B cell (primary cell): Measurements from ENCODE around the gene UNC13D. TPM values are rescaled to one million over a fixed set of nuclear protein-coding genes. Genes with fewer than 3 reads are reported as not detected.
"Not testable (repeated sequence)": the region's sequence is repeated elsewhere in the genome, so short reads cannot be mapped to it uniquely, and the experiment has no call there.

ENCODE experiments used
- ATAC-seq: fragments of 200-7000 bp; cut with Tn5 transposase; one replicate; pipeline ENCODE4 v1.10.0; 2021; ENCODE audit warnings: low read depth, mild to moderate bottlenecking, moderate number of reproducible peaks, moderate library complexity
- CTCF ChIA-PET: fragments of 350-600 bp; sonication (Branson Sonifier 250); formaldehyde crosslinking; loops from one replicate; lab custom pipeline; 2021; ENCODE audit warnings: antibody characterized with exemption, inconsistent platforms; lab: Charles Lee
- POLR2A ChIA-PET: fragments of 350-600 bp; sonication (Branson Sonifier 250); formaldehyde crosslinking; loops from one replicate; lab custom pipeline; 2021; ENCODE audit warnings: antibody characterized with exemption; lab: Charles Lee
- DNase-seq: peaks from one replicate; pipeline ENCODE4 v3.0.0; 2013
- H2AFZ ChIP-seq: 2 replicates; pipeline ENCODE4 v1.6.1; 2012; ENCODE audit warnings: mild to moderate bottlenecking, low read depth, low read length; ENCODE audit not compliant: insufficient read depth, poor library complexity, severe bottlenecking
- H3K27ac ChIP-seq, 2 donors: 1 replicate in 1 of 2; 2 replicates in 1 of 2; pipeline ENCODE4 v1.5.1; 2012 to 2013; ENCODE audit warnings: low read length in 2 of 2, mild to moderate bottlenecking in 2 of 2, moderate library complexity in 1 of 2
- H3K27me3 ChIP-seq, 4 experiments: fragments of 200-600 bp in 1 of 4; sonication (generic) in 1 of 4; replicated peaks in 1 of 4; 1 replicate in 2 of 4; 2 replicates in 2 of 4; pipeline versions ENCODE4 v1.6.1 to v1.7.0; 2013 to 2016; ENCODE audit warnings: low read length in 3 of 4, mild to moderate bottlenecking in 2 of 4, mixed read lengths in 1 of 4, moderate library complexity in 1 of 4; ENCODE audit not compliant: insufficient read depth in 4 of 4, control insufficient read depth in 3 of 4; ENCODE audit errors: control extremely low read depth in 1 of 4
- H3K36me3 ChIP-seq, 2 experiments: replicated peaks in 1 of 2; 1 replicate in 1 of 2; 2 replicates in 1 of 2; pipeline versions ENCODE4 v1.6.1 to v1.7.1; 2013; ENCODE audit warnings: low read length in 1 of 2; ENCODE audit not compliant: insufficient read depth in 2 of 2, control insufficient read depth in 1 of 2; ENCODE audit errors: control extremely low read depth in 1 of 2, extremely low read depth in 1 of 2
- H3K4me1 ChIP-seq, 2 donors: fragments of 200-600 bp in 1 of 2; sonication (generic) in 1 of 2; 1 replicate in 1 of 2; 2 replicates in 1 of 2; pipeline versions ENCODE4 v1.5.1 to v1.6.1; 2013 to 2017; ENCODE audit warnings: low read length in 2 of 2; ENCODE audit not compliant: control insufficient read depth in 2 of 2, insufficient read depth in 2 of 2
- H3K4me2 ChIP-seq: replicated peaks from 2 replicates; pipeline ENCODE3; 2012; ENCODE audit warnings: mild to moderate bottlenecking, low read depth, low read length; ENCODE audit not compliant: poor library complexity, severe bottlenecking
- H3K4me3 ChIP-seq, 5 experiments: fragments of 200-600 bp in 1 of 5; sonication (generic) in 1 of 5; 1 replicate in 3 of 5; 2 replicates in 2 of 5; pipeline versions ENCODE4 v1.5.1 to v1.7.0; 2011 to 2016; ENCODE audit warnings: low read length in 4 of 5, mild to moderate bottlenecking in 4 of 5, low read depth in 2 of 5, control low read depth in 1 of 5, moderate library complexity in 1 of 5; ENCODE audit not compliant: insufficient read depth in 1 of 5; ENCODE audit errors: control extremely low read depth in 1 of 5, extremely low read depth in 1 of 5
- H3K79me2 ChIP-seq: fragments of 200-600 bp; sonication (generic); one replicate; pipeline ENCODE4 v1.6.0; 2016; ENCODE audit warnings: low read length; ENCODE audit not compliant: control insufficient read depth, insufficient read depth
- H3K9ac ChIP-seq: fragments of 200-600 bp; sonication (generic); 2 replicates; pipeline ENCODE4 v1.6.1; 2017; ENCODE audit warnings: mild to moderate bottlenecking, low read length, moderate library complexity
- H3K9me3 ChIP-seq, 3 donors: one replicate each; pipeline versions ENCODE4 v1.6.1 to v1.7.1; 2013; ENCODE audit warnings: low read length in 2 of 3; ENCODE audit not compliant: control insufficient read depth in 2 of 3, insufficient read depth in 1 of 3; ENCODE audit errors: control extremely low read depth in 1 of 3
- H4K20me1 ChIP-seq: 2 replicates; pipeline ENCODE4 v1.6.0; 2012; ENCODE audit warnings: mild to moderate bottlenecking, low read length; ENCODE audit not compliant: insufficient read depth, control insufficient read depth, poor library complexity, severe bottlenecking
- H3K27ac Mint-ChIP-seq: one replicate; pipeline ENCODE4 v1.8.0; 2021; ENCODE audit warnings: mixed read lengths
- H3K27me3 Mint-ChIP-seq: one replicate; pipeline ENCODE4 v1.8.0; 2021; ENCODE audit warnings: mixed read lengths
- H3K4me1 Mint-ChIP-seq: one replicate; pipeline ENCODE4 v1.8.0; 2021; ENCODE audit warnings: mixed read lengths
- H3K4me3 Mint-ChIP-seq: one replicate; pipeline ENCODE4 v1.8.0; 2021; ENCODE audit warnings: mixed read lengths
- H3K9me3 Mint-ChIP-seq: one replicate; pipeline ENCODE4 v1.8.0; 2022; ENCODE audit warnings: mixed read lengths; ENCODE audit not compliant: insufficient read depth
- EZH2 ChIP-seq: IDR thresholded peaks from 2 replicates; pipeline ENCODE4 v1.6.1; 2012; ENCODE audit warnings: borderline replicate concordance, low read depth, mild to moderate bottlenecking, moderate library complexity, low read length; ENCODE audit not compliant: insufficient read depth, poor library complexity, severe bottlenecking
- WGBS: methylation state at CpG from one replicate; pipeline ENCODE4 v1.1.5; 2013; ENCODE audit warnings: missing lambda C conversion rate; ENCODE audit not compliant: insufficient coverage; 5-methylcytosine and 5-hydroxymethylcytosine counted together
- intact Hi-C: fragments of 100-400 bp; cut with micrococcal nuclease; formaldehyde crosslinking; loops from one replicate; pipeline ENCODE4 v1.10.0; 2022
- polyA plus RNA-seq: library from polyadenylated mRNA; depleted of rRNA; stranded (reverse); fragments of >200 nt; gene quantifications from 2 replicates; pipeline ENCODE4 v1.2.3, GENCODE V29; 2012
- total RNA-seq, 2 donors: library from RNA; stranded (reverse); fragments of 120-200 nt in 1 of 2; gene quantifications; 1 replicate in 1 of 2; 2 replicates in 1 of 2; pipeline versions ENCODE4 v1.2.3 to v1.2.4, GENCODE V29; 2013 to 2022
- TF ChIP-seq, protein P1 (sequence below): fragments of 200-600 bp; IDR thresholded peaks from one replicate; pipeline ENCODE4 v1.8.0; 2022; ENCODE audit warnings: antibody characterized with exemption, mild to moderate bottlenecking

Gene UNC13D
- total and polyA plus RNA-seq, 2 donors (not counting 1 experiment from before 2014, with no cell fraction given): 101 to 107 TPM

DNA sequence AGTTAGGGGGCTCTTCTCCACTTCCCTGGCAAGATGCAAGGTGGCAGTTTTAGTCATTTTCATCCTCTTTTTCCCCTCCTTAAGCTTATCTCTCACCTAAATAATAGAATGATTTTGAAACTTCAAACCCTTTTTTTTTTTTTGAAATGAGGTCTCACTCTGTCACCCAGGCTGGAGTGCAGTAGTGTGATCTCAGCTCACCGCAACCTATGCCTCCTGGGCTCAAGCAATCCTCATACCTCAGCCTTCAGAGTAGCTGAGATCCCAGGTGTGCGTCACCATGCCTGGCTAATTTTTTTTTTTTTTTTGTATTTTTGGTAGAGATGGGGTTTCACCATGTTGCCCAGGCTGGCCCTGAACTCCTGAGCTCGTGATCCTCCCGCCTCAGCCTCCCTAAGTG is 20.7 kb upstream of the UNC13D start:
- ChIA-PET CTCF (interaction anchor here (0.8 to 3.3 kb wide), 7 partner anchors 10 to 140 kb away, joined by 3 to 13 read pairs (median 3); partner anchors contain the start of genes TRIM65 and WBP2), POLR2A (interaction anchor here (0.6 to 1.6 kb wide), 5 partner anchors 10 to 130 kb away, joined by 3 to 12 read pairs (median 5); partner anchors contain the start of gene WBP2)
- H3K27me3 Mint-ChIP-seq, H3K4me3 ChIP-seq, H3K79me2 ChIP-seq, H3K36me3 ChIP-seq, DNase-seq, H3K9me3 ChIP-seq, H4K20me1 ChIP-seq, H3K27me3 ChIP-seq, H3K9me3 Mint-ChIP-seq: not testable (repeated sequence)
- peak overlapping the region; percentile 56 for H2AFZ ChIP-seq
- Mint-ChIP-seq H3K4me1 (peaks cover 22% of the 10 kb centered on the region), H3K4me3 (peak overlapping the region; percentile 64), H3K27ac (peak overlapping the region; percentile 93)
- H3K9ac ChIP-seq: peak overlapping the region; percentile 3
- H3K4me1 ChIP-seq: peaks cover 13 to 19% of the 10 kb centered on the region in 2 donors
- peak overlapping the region; percentile 78 to 82 for H3K27ac ChIP-seq
- ATAC-seq: peak; percentile 11
- peak overlapping the region; percentile 48 for H3K4me2 ChIP-seq
- 86% methylated on average over 2 of the region's 4 CpGs for WGBS
- intact Hi-C loops: loop anchor here (1.0 kb wide), 2 partner anchors 10 to 11 kb away; partner anchors contain the start of gene WBP2

- ATAC-seq: peak; percentile 88
- Mint-ChIP-seq H3K4me3 (peak overlapping the region; percentile 64), H3K27me3 (no peaks in the 10 kb centered on the region), H3K4me1 (peaks cover 23% of the 10 kb centered on the region), H3K27ac (peak overlapping the region; percentile 93), H3K9me3 (no peaks in the 10 kb centered on the region)
- H3K4me3 ChIP-seq: no peak overlapping the region
- H3K27ac ChIP-seq: peak overlapping the region; percentile 78 to 82
- peak; percentile 88 for DNase-seq
- peak overlapping the region; percentile 3 for H3K9ac ChIP-seq
- peak overlapping the region; percentile 56 for H2AFZ ChIP-seq
- intact Hi-C loops: loop anchor here (1.0 kb wide), 2 partner anchors 9 to 12 kb away; partner anchors contain the start of gene WBP2
- peaks cover 15 to 23% of the 10 kb centered on the region in 2 donors for H3K4me1 ChIP-seq
- H3K79me2 ChIP-seq: no peaks in the 10 kb centered on the region
- ChIA-PET POLR2A (interaction anchor here (0.6 to 1.6 kb wide), 5 partner anchors 9 to 130 kb away, joined by 3 to 12 read pairs (median 5); partner anchors contain the start of genes UNK and WBP2), CTCF (interaction anchor here (0.8 to 3.3 kb wide), 7 partner anchors 9 to 141 kb away, joined by 3 to 13 read pairs (median 3); partner anchors contain the start of genes TRIM65 and WBP2)
- TF ChIP-seq, protein P1, sequence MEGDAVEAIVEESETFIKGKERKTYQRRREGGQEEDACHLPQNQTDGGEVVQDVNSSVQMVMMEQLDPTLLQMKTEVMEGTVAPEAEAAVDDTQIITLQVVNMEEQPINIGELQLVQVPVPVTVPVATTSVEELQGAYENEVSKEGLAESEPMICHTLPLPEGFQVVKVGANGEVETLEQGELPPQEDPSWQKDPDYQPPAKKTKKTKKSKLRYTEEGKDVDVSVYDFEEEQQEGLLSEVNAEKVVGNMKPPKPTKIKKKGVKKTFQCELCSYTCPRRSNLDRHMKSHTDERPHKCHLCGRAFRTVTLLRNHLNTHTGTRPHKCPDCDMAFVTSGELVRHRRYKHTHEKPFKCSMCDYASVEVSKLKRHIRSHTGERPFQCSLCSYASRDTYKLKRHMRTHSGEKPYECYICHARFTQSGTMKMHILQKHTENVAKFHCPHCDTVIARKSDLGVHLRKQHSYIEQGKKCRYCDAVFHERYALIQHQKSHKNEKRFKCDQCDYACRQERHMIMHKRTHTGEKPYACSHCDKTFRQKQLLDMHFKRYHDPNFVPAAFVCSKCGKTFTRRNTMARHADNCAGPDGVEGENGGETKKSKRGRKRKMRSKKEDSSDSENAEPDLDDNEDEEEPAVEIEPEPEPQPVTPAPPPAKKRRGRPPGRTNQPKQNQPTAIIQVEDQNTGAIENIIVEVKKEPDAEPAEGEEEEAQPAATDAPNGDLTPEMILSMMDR: no peak
- TF ChIP-seq EZH2: no peak
- H3K4me2 ChIP-seq: peak overlapping the region; percentile 48
- no peaks in the 10 kb centered on the region for H3K9me3 ChIP-seq
- H3K36me3 ChIP-seq: no peaks in the 10 kb centered on the region
- no peaks in the 10 kb centered on the region for H3K27me3 ChIP-seq
- 4% methylated on average over 4 of the region's 8 CpGs for WGBS
- H4K20me1 ChIP-seq: no peaks in the 10 kb centered on the region
Measured at GRCh38 chr17:75864448-75864871, 20.3 kb upstream of the UNC13D start.
